HTR-8/SVneo (cell line): Measurements from ENCODE around the gene LMF2.
"Not testable (repeated sequence)": the region's sequence is repeated elsewhere in the genome, so short reads cannot be mapped to it uniquely, and the experiment has no call there.

Experiments used
- DNase-seq: peaks from one replicate; pipeline ENCODE4 v3.0.0; 2011; ENCODE audit warnings: low spot score, mixed read lengths; ENCODE audit not compliant: insufficient read length
- FAIRE-seq: peaks from 2 replicates; lab custom pipeline; 2011; peaks lifted over from hg19 to GRCh38; lab: Jason Lieb, UNC

LMF2 gene

GRCh38 chr22:50537765-50538164 is 30.3 kb upstream of the LMF2 start:
- DNase-seq = no peak

GRCh38 chr22:50536226-50536625 is 28.7 kb upstream of the LMF2 start:
- DNase-seq (no peak), FAIRE-seq (no peak)

More at GRCh38 chr22:50537765-50538164, 30.3 kb upstream of the LMF2 start:
- no peak for FAIRE-seq

DNA sequence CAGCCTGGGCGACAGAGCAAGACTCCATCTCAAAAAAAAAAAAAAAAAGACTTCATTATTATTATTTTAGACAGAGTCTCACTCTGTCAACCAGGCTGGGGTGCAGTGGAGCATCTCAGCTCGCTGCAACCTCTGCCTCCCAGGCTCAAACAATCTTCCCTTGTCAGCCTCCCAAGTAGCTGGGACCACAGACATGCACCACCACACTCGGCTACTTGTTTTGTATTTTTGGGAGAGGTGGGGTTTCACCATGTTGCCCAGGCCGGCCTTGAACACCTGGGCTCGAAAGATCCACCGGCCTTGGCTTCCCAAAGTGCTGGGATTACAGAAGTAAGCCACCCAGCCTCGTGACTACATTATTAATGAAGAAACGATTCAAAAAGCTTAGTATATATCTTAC is 27.6 kb upstream of the LMF2 start:
- DNase-seq (no peak), FAIRE-seq (no peak)

- DNase-seq, FAIRE-seq: not testable (repeated sequence)
Measured at GRCh38 chr22:50533856-50534711, 26.6 kb upstream of the LMF2 start.

- FAIRE-seq = no peak
Measured at GRCh38 chr22:50532824-50533796, 25.6 kb upstream of the LMF2 start.

GRCh38 chr22:50531962-50532674 is 24.6 kb upstream of the LMF2 start:
- FAIRE-seq = no peak
- DNase-seq = no peak

More at GRCh38 chr22:50532824-50533796, 25.6 kb upstream of the LMF2 start:
- DNase-seq = no peak

GRCh38 chr22:50531546-50531961 is 24.1 kb upstream of the LMF2 start:
- DNase-seq = no peak
- no peak for FAIRE-seq

GRCh38 chr22:50530877-50531545 is 23.5 kb upstream of the LMF2 start:
- FAIRE-seq (no peak), DNase-seq (no peak)

GRCh38 chr22:50530580-50530876 is 23.0 kb upstream of the LMF2 start:
- FAIRE-seq (no peak), DNase-seq (no peak)

DNA sequence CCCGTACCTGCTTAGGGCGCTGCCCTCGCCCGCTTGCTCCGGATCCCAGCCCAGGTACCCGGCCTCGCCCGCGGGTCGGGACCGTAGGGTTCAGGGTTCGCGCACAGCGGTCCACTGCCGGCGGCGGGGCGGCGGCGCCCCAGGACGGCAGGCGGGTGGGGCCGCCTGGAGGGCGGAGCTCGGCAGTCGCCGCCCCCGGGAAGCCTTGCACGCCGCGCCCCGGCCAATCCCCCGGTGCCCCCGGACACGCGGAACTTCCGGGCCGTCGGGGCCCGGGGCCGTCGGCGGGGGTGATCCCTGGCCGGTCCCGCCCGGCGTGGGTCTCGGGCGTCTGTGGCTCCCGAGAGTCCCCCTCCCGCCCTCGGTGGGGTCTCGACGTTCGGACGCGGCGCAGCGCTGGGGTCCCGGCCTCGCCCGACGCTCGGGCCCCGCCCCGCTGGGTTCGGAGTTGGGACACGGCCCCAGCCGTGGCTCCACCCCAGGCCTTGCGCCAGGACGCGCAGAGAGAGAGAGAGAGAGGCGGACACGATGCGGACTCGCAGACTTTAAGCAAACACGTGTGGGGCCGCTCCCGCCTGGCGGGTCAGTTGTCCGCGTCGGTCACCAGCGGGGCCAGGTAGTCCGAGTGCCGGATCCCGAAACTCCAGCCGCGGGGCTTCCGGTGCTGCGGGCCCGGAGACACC is 22.5 kb upstream of the LMF2 start, which contains the start of gene TYMP:
TYMP (minus strand) TSS at position 116 of the 683 bp plus-strand sequence. CDS start 303 bp downstream, outside the sequence.
- DNase-seq = no peak
- FAIRE-seq = no peak

GRCh38 chr22:50529416-50529896 is 22.0 kb upstream of the LMF2 start:
- DNase-seq (no peak), FAIRE-seq (no peak)

- FAIRE-seq (no peak), DNase-seq (no peak)
Measured at GRCh38 chr22:50528682-50529415, 21.3 kb upstream of the LMF2 start.

GRCh38 chr22:50527921-50528681 is 20.6 kb upstream of the LMF2 start:
- no peak for FAIRE-seq
- no peak for DNase-seq

- no peak for FAIRE-seq
- no peak for DNase-seq
Measured at GRCh38 chr22:50526834-50527801, 19.6 kb upstream of the LMF2 start.

- FAIRE-seq (no peak), DNase-seq (peak; percentile 51)
Measured at GRCh38 chr22:50526108-50526833, 18.8 kb upstream of the LMF2 start.

DNA sequence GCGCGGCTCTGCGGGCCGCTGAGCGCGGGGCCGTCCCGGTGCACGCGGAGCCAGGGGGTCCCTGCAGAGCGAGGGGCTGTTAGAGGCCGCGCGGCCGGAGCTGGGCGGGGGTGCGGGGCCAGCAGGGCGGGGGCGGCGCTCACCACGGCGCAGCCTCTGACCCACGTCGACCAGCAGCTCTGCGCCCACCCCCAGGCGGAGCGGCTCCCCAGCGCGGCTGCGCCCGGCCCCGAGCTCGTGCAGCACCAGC is 18.3 kb upstream of the LMF2 start:
- FAIRE-seq (no peak), DNase-seq (no peak)
